ENCODE data around the gene CYFIP2.

The CYFIP2 gene

DNA sequence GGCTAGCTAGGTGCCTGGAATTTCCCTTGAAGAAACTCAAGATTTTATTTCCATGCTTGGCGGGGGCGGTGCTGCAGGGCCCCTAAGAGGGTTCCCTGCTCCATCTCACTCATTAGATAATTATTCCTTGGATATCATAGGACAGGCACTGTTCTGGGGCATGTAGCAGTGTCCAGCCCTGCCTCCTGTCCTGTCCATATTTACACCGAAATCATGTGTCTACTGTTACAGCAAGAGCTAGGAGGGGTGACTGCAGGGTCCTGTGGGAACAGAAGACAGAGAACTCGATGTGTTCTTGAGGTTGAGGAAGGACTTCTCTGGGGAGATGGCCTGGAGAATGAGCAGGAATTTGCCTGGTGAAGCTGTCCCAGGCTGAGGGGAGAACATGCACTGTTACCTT is 96.6 kb downstream of the CYFIP2 start:
- DNase-seq: no peak

DNA sequence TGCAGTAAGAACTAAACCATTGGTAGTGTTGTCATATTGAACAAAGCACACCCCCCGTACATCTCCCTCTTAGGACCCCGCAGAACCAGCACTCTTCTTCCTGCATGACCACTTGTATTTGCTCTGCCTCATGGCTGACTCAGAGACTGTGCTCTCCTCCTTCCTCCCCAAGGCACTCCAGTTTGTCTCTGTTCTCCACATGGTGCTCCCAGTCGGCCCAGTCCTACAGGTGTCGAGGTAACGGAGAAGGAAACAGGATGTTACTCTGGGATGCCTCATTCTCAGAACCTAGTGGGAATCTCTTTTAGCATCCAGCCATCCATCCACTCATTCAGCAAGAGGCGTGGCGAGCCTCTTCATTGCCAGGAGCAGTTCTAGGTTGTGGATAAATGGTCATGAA is 97.1 kb downstream of the CYFIP2 start:
- DNase-seq: no peak

DNA sequence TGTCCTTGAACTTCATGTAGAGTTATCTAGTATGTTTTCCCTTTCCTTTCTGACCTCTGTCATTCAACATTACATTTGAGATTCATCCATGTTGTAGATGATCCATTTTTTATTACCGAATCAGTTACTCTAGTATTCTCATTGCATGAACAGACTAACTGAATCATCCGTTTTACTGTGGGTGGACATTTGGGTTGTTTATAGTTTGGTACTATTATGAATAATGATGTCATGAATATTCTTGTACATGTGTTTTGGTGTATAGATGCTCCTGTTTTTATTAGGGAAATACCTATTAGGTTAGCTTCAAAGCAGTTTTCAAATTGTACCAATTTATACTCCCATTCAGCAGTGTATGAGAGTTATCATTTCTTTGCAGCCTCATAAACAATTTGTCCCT is 99.8 kb downstream of the CYFIP2 start:
- DNase-seq: no peak

DNA sequence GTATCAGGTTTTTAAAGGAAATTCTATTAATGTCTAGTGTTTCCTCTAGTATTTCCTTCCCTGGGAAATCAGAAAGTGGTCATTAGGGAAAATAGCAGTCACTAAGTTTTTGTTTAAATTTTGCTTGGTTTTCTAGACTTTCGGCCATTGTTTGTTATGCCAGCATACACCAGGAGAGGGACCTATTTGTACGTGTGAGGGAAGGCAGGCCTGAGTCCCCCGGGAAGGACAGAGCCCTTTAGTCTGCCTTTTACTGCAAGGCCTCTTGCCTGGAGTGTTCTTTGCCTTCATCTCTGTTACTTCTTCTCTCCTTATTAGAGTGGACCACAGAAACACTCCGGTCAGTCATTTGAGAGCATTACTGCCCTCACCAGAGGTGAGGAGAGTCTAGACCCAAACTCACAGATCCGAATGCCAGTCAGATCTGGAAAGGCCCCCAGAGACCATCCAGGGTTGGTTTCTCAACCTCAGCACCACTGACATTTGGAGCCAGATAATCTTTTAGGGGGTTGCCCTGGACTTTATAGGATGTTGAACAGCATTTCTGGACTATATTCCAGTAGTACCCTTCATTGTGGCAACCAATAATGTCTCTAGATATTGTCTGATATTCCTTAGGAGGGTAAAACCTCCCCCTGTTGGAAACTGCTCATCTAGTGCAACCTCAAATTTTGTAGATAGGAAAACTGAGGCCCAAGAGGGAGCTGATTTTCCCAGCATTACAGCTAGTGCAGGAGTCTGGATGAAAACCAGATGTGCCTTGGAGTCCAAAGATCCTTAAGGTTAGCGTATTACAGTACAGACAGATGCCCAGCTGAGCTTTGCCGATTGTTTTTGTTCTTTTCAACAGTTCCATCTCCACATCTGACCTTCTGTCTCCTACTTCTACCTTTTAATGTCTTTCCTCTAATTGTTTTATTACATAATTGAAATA is 101.1 kb downstream of the CYFIP2 start:
- DNase-seq: no peak

DNA sequence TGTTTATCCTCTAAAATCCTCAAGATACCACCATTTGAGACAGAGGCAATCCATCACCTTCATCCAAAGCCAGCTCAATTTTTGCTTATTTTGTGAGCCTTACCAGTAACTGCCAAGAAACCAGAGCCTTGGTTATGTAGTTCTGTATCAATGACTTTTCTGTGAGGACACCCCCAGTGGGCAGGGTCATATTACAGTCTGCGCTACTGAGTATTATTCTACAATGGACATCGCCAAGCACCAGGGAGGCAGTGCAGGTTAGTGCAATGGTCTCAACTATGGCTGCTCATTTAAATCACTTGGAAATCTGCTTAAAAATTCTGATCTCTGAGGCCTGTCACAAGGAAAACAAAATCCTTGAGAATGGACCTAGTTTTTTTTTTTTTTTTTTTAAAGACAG is 103.6 kb downstream of the CYFIP2 start:
- no peak for DNase-seq

DNA sequence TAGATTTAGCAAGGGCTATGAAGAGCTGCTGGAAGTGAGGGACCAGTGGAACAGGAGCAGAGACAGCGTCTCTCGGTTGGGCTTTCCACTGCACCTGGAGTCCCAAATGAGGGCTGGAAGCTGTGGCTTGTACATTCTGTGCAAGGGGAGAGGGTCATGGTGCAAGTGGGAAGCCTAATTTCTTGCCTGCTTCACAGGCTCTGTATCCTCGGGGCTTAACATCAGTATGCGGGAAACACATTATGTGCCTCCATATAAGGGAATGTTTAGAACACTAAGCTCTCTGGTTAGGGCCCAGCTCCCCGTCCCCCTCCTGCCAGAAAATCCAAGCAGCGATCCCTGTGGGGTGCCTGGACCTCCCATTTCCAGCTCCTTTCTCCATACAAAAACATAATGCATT is 105.0 kb downstream of the CYFIP2 start:
- DNase-seq: no peak

DNA sequence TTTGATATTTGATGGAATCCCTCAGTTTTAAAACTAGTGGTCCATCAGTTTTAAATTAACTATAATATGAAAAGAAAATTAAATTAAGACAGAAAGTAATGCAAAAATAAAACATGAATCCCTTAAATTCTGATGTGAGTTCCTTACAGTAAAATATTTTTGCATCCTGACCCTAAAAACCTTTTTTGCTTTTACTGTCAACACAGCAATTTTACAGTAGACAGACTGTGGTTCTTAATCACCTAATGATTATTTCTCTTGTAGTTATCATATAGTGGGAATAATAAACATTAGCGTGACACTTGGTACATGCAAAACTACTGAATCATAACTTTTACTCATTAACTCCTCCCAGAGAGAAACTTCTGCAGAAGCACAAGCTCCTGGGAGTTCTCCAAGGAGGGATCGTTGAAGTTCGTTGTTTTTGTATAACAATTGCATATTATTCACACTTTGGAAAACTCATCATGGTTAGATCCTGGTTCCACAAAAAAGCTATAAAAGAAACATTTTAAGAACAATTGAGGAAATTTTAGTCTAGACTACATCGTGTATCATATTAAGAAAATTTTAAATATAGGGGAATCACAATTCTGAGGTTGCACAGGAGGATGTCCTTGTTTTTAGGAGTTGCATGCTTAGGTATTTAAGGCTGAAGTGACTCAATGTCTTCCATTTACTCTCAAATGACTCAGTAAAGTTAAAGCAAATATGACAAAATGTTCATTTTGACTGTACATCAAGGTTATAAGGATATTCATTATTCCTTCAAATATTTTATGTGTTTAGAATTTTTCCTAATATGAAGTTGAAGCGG is 105.9 kb downstream of the CYFIP2 start:
- no peak for DNase-seq

DNA sequence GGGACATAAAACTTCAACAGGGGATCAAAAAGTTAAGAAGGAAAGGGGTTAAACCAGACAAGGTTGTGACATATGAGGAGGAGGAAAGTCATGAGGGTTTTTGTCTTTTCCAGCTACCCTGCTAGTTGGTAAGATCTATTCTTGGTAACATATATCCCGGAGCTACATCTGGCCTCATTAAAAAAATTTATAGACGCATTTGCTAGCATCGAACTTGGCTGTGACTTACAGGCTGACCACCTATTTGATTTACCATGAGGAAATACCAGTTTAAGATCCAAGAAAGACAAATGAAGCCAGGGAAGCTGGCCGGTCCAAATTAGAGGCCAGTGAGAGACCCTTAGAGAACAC is 106.5 kb downstream of the CYFIP2 start:
- DNase-seq: no peak

DNA sequence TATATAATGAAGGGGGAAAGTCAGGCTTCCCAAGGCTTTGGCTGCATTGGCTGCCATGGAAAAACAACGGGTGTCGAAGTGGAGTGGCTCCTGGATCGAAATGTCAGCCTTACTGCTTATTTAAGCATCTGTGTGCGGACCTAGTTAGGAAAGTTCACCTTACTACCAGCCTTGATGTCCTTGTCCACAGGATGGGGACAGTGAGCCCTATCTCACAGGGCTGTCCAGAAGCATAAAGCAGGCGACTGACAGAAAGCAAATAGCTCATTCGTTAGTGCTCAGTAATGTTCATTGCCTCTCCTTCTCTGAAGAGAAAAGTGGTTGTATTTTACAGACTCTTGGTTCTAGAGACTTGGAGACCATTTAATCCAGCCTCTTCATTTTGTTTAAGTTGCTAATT is 112.6 kb downstream of the CYFIP2 start:
- DNase-seq: no peak

DNA sequence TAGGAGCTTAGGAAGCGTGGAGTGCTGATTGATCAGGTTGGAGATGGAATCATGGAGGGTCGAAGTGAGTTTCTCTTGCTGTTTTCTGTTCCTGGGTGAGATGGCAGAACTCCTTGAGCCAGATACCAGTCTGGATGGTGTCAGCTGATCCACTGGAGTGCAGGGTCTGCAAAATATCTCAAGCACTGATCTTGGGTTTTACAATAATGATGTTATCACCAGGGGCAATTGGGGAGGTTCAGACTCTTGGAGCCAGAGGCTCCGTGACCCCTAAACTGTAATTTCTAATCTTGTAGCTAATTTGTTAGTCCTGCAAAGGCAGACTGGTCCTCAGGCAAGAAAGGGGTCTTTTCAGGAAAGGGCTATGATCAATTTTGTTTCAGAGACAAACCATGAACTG is 114.1 kb downstream of the CYFIP2 start:
- DNase-seq: no peak

DNA sequence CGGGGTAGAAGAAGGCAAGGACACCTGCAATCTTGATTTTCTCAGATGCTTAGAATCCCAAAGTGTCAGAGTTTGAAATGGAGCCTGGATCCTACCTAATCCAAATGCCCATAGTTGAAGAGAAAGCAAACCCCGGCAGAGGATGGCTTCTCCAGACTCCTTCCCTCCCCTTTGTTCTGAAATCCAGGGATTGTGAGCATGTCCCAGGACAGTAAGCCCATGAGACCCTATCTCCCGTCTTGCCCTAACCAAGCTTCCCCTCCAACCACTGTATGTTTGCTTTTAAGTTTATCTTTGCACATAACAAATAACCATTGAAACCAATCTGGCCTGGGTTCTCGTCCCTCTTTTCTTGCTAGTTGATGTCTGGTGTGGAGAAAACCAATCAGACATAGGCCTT is 115.8 kb downstream of the CYFIP2 start:
- no peak for DNase-seq

DNA sequence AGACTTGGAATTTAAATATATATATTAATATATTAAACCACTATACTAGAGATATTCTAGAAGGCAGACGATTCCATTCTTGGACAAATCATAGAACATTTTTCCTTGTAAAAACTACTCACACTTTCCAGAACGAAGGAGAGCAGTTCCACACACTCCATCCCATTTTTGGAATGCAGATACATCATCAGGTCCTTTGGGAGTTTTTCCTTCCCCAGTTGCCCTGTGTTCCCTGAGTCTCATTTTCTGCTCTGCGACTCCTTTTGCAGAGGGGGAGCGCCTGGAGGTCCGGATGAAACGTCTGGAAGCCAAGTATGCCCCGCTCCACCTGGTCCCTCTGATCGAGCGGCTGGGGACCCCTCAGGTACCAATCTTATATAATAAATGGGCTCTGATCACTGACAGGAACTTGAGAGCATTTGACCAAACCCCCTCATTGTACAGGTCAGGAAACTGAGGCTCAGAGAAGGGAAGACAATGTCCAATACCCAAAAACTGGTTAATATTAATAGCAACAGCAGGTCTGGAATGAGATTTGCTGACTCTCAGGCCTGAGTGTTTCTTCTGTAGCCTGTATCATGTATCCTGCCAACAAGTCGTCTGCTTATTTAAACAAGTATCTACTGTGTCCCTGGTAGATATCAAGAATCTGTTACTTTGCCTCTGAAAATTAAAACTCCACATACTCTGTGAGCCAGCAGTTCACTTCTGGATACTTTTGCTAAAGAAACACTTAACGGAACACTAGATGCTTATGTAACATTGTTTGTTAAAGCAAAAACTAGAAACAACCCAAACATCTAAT is 117.3 kb downstream of the CYFIP2 start:
- DNase-seq: no peak

DNA sequence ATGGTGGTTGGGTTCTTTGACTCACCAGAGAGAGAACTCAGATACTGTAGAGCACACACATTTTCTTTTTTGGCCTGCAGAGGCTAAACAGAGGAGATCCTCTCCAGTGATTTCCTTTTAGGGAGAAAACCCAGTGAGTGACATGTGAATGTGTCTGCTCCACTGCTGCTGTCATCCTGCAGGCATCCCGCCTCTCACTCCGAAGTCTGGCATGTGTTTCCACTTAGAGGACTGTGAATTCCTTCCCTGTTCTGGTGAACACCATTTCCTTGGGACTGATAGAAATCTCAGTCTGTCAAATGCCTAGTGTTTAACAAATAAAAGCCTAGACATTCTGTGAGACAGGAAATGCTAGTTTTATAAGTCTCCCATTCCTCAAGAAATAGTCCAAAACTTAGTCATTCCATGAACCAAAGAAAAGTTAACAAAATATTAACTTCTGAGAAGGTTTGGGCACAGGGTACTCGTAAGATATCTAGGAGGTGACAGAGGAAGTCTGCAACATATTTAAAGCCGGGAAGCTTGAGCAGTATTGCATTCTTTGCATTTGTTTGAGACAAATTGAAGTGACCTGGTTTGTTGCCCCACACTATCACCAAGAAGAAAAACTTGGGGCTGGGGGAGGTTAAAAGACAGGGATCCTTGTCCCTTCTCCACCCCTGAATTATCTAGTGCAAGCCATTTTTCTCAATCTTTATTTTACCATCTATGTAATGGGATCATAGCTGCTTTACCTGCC is 119.2 kb downstream of the CYFIP2 start:
- DNase-seq: no peak

DNA sequence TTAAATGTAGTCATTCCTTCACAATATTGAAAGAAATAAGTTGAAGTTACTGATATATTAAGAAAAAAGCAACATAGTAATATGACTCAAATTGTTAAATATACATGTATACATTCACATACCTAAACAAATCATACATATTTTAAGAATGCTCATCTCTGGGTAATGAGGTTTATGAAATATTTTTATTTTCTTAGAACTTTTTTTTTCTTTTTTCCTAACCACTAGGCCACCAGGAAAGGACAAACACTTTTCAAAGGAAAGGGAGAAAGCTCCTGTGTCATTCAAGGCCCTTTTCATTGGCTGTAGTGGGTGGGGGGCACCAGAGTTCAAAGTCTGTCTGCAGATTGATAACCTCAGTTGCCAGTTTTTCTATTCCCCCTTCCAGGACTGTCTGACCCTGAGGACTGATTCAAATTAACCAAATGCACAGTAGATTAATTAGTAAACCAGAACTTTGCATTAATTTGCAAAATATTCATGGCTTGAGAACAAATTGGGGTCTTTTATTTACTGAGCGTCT is 121.2 kb downstream of the CYFIP2 start:
- no peak for DNase-seq

DNA sequence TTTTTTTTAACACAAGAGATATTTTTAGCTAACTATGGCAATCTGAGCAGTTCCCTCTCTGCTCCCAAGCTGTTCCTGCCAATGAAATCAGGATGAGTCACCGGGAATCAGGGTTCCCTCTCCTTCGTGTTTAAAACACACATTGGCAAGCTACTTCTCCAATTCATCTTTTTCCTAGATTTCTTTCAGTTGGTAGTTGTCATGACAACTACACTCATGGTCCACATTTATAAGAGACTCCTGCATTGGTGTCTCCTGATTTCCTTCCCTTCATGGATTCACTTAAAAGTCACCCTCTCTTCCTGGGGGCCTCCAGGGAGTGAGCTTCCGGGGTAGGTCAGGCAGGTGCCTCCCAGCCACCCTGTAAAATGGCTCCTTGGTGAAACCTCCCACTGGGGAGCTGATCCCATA is 121.8 kb downstream of the CYFIP2 start:
- DNase-seq: no peak

DNA sequence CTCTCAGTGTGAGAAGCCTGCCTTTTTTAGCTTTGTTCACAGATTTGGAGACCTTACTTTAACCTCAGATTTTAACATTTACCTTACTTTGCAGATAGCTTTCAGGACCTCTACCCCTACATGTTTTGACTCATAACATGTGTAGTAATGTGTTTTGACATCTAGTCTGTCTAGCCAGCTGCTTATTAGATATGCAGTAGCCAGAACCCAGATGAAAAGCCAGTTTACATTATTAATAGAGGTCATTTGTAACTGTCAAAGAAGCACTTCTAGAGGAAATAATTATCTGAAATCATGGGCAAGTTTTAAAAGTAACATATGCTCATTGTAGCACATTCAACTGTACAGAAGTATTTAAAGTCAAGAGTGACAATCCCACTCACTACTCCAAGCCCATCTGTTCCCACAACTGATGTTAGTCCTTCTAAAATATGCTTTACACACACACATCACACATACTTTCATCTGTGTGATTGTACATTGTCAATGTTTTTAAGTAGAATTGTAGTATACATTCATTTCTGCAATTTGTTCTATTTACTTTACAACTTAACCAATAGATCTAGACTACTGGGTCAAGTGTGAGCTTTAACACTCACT is 122.3 kb downstream of the CYFIP2 start:
- no peak for DNase-seq

DNA sequence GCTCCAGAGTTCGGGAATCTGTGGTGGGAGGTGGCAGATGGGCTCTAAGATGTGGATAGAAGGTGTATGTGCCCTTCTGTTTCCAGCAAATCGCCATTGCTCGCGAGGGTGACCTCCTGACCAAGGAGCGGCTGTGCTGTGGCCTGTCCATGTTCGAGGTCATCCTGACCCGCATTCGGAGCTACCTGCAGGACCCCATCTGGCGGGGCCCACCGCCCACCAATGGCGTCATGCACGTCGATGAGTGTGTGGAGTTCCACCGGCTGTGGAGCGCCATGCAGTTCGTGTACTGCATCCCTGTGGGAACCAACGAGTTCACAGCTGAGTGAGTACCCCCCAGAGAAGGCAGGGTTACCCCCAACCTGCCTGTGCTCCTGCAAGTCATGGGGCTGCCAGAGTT is 123.2 kb downstream of the CYFIP2 start:
- no peak for DNase-seq

DNA sequence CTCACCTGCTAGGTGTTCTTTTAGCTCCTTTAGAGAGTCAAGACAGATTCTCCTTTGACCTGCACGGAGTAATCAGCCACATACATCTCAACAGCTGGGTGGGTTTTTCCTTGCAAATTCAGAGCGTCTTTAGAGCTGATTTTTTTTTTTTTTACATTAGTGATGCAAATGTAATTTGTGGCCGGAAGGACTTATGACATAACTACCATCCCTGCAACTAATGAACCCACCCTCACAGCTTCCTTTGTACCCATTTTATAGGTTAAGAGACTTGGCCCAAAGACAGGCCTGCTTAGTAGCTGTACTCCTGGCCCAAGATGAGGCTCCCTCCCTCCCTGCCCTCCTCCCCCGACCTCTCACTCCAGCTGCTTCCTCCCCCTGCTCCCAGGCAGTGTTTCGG is 124.2 kb downstream of the CYFIP2 start:
- no peak for DNase-seq

DNA sequence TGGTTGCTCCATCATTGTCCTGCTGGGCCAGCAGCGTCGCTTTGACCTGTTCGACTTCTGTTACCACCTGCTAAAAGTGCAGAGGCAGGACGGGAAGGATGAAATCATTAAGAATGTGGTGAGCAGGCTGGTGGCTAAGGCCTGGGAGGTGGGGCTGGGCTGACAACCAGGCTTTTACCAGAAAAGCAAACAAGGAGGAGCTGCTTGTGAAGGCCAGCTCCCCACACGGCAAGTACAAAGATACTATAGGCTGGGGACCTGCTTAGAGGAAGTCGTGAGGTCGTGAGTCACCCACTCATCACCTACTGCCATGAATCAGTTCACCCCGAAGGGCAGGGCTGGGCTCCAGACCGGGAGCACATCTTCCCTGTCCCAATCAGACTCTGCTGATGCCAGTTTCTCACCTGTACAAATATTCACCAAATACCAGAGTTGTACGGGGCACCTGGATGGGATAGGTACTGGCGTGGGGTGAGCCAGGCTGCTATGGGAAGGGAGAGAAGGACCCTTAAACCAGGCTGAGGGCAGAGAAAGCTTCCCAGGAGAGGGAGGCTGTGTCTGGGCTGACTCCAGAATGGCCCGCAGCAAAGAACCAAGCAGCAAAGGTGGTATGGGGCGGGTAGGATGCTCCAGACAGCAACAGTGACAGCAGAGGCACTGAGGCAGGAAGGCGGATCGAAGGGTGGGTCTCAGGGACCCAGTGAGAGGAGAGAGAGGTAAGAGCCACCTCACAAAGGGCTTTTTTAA is 124.8 kb downstream of the CYFIP2 start:
- peak; percentile 70 to 80 for DNase-seq

DNA sequence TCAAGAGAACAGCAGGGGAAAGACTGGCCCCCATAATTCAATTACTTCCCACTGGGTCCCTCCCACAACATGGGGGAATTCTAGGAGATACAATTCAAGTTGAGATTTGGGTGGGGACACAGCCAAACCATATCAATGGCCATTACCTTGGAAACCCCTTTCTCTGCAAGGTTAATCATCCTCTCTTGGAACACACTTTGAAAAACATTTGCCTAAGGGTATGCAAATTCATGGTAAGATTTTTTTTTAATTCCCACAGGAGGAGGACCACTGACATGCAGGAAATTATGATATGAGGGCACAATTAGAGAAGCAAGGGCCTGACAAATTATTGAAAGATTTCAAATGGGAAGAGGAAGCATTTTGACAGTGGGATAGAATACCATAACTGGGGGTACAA is 132.4 kb downstream of the CYFIP2 start:
- no peak for DNase-seq
